ENCODE data around the gene SPSB1.
A peak's percentile ranks its signal among the peaks of the same experiment; 100 is the strongest.

The SPSB1 gene

GRCh38 chr1:9275161-9275560, 17.5 kb upstream of the SPSB1 start:
- TF ChIP-seq FOXM1 (IDR thresholded peaks at IDR 0.05; ENCODE audit: borderline replicate concordance, low read depth) (no peak), MAX (IDR thresholded peaks at IDR 0.05) (no peak), TCF12 (IDR thresholded peaks at IDR 0.05; ENCODE audit: low read depth) (no peak), YY1 (IDR thresholded peaks at IDR 0.05; ENCODE audit: low read depth) (no peak), NFIC (IDR thresholded peaks at IDR 0.05) (no peak), EP300 (IDR thresholded peaks at IDR 0.05; ENCODE audit: borderline replicate concordance) (no peak), CEBPB (IDR thresholded peaks at IDR 0.05) (no peak), CREB1 (IDR thresholded peaks at IDR 0.05; ENCODE audit: low read depth) (no peak), USF1 (IDR thresholded peaks at IDR 0.05) (no peak), TAF1 (IDR thresholded peaks at IDR 0.05; ENCODE audit: low read depth) (no peak), ZBTB7A (IDR thresholded peaks at IDR 0.05; ENCODE audit: low read depth) (no peak)

- TF ChIP-seq FOXM1 (IDR thresholded peaks at IDR 0.05; ENCODE audit: borderline replicate concordance, low read depth) (no peak), MAX (IDR thresholded peaks at IDR 0.05) (no peak), RAD21 (IDR thresholded peaks at IDR 0.05; ENCODE audit: low read depth) (no peak), EGR1 (IDR thresholded peaks at IDR 0.05) (peak; percentile 78), TAF1 (IDR thresholded peaks at IDR 0.05; ENCODE audit: low read depth) (no peak), ZBTB7A (IDR thresholded peaks at IDR 0.05; ENCODE audit: low read depth) (no peak), USF1 (IDR thresholded peaks at IDR 0.05) (0 out of 2 replicates have a peak, but pooled peaks have one; percentile 30), YY1 (IDR thresholded peaks at IDR 0.05; ENCODE audit: low read depth) (no peak)
Measured at GRCh38 chr1:9275567-9276034, 17.1 kb upstream of the SPSB1 start.

GRCh38 chr1:9278116-9278515, 14.6 kb upstream of the SPSB1 start:
- TF ChIP-seq ZBTB7A (IDR thresholded peaks at IDR 0.05; ENCODE audit: low read depth) (no peak), MAX (IDR thresholded peaks at IDR 0.05) (no peak), CREB1 (IDR thresholded peaks at IDR 0.05; ENCODE audit: low read depth) (no peak), YY1 (IDR thresholded peaks at IDR 0.05; ENCODE audit: low read depth) (no peak), RAD21 (IDR thresholded peaks at IDR 0.05; ENCODE audit: low read depth) (no peak), EP300 (IDR thresholded peaks at IDR 0.05; ENCODE audit: borderline replicate concordance) (no peak), TCF12 (IDR thresholded peaks at IDR 0.05; ENCODE audit: low read depth) (no peak), FOXM1 (IDR thresholded peaks at IDR 0.05; ENCODE audit: borderline replicate concordance, low read depth) (no peak), NFIC (IDR thresholded peaks at IDR 0.05) (no peak), TAF1 (IDR thresholded peaks at IDR 0.05; ENCODE audit: low read depth) (no peak), USF1 (IDR thresholded peaks at IDR 0.05) (no peak), REST (IDR thresholded peaks at IDR 0.05; ENCODE audit: low read depth) (no peak), EGR1 (IDR thresholded peaks at IDR 0.05) (no peak), TEAD4 (IDR thresholded peaks at IDR 0.05) (no peak), CEBPB (IDR thresholded peaks at IDR 0.05) (no peak)

- TF ChIP-seq EGR1 (IDR thresholded peaks at IDR 0.05) (no peak), NFIC (IDR thresholded peaks at IDR 0.05) (no peak), YY1 (IDR thresholded peaks at IDR 0.05; ENCODE audit: low read depth) (no peak), CEBPB (IDR thresholded peaks at IDR 0.05) (no peak), USF1 (IDR thresholded peaks at IDR 0.05) (no peak), TAF1 (IDR thresholded peaks at IDR 0.05; ENCODE audit: low read depth) (no peak), TCF12 (IDR thresholded peaks at IDR 0.05; ENCODE audit: low read depth) (no peak), REST (IDR thresholded peaks at IDR 0.05; ENCODE audit: low read depth) (no peak), CREB1 (IDR thresholded peaks at IDR 0.05; ENCODE audit: low read depth) (no peak), FOXM1 (IDR thresholded peaks at IDR 0.05; ENCODE audit: borderline replicate concordance, low read depth) (no peak), ZBTB7A (IDR thresholded peaks at IDR 0.05; ENCODE audit: low read depth) (no peak)
Measured at GRCh38 chr1:9278585-9279153, 14.0 kb upstream of the SPSB1 start.
